Left ventricle myocardium superior (tissue), 1 donor: ENCODE results near the gene CMC2. TPM values are rescaled to one million over a fixed set of nuclear protein-coding genes. Genes with fewer than 3 reads are reported as not detected.
A peak's percentile ranks its signal among the peaks of the same experiment; 100 is the strongest.

Experiments used
- ATAC-seq: fragments of 200-7000 bp; cut with Tn5 transposase; one replicate; pipeline ENCODE4 v1.9.1; 2020; ENCODE audit warnings: mild to moderate bottlenecking, moderate library complexity
- DNase-seq: peaks from one replicate; pipeline ENCODE4 v3.0.0-alpha.2; 2020
- intact Hi-C: fragments of 100-400 bp; cut with micrococcal nuclease; formaldehyde crosslinking; loops from one replicate; pipeline ENCODE4 v1.11.0; 2022
- total RNA-seq: library from RNA; stranded (reverse); fragmentation: NEBNext Ultra II Directional; extraction: Animal tissue kit (Norgen Biotek cat#: 25700); gene quantifications from one replicate; pipeline ENCODE4 v1.2.1, GENCODE V29; 2021
- donor health status: DM: no; HTN: yes; CAD: no; lungs with severe emphysema.

CMC2 gene
- total RNA-seq, 1 donor from 2014 or later: 132 TPM

DNA sequence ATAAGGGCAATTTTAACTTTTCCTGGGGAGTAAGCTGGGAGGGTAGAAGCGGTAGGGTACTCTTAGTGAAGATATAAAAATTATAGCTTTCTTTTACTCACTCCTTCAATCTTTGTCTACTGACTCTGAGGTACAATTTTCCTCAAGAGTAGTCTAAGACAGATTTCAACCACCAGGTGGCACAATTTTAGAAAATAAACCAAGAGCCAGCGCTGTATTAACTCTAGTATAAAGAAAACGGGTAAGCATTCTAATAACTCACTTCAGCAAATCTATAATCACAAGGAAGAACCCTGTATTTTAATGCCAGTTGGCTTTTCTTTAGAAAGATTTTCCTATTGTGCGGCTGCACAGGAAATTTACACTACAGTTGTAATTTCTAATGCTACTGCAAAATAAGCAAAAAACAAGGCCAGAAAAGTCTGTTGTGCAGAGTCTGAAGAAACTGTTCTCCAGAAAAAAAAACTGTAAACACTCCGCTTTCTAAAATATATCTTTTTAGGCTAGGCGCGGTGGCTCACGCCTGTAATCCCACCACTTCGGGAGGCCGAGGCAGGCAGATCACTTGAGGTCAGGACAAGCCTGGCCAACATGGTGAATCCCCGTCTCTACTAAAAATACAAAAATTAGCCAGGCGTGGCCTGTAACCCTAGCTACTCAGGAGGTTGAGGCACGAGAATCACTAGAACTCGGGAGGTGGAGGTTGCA, 1.9 kb downstream of the CMC2 start:
- DNase-seq: no peak
- intact Hi-C loops: loop anchor here (5.0 kb wide), 1 partner anchor 73 kb away; the partner anchor contains the start of gene C16orf46
- no peak for ATAC-seq

- ATAC-seq: no peak
- DNase-seq: no peak
- intact Hi-C loops: no loop called here
These were observed 2.9 kb downstream of the CMC2 start for GRCh38 chr16:81003610-81004460.

- intact Hi-C loops: no loop called here
- ATAC-seq: no peak
- no peak for DNase-seq
These were observed 3.6 kb downstream of the CMC2 start for GRCh38 chr16:81003064-81003463.

GRCh38 chr16:81001330-81001729, 5.4 kb downstream of the CMC2 start:
- no peak for ATAC-seq
- no peak for DNase-seq
- intact Hi-C loops: no loop called here

- DNase-seq: no peak
- intact Hi-C loops: no loop called here
These were observed 5.8 kb downstream of the CMC2 start for GRCh38 chr16:81000873-81001272.

DNA sequence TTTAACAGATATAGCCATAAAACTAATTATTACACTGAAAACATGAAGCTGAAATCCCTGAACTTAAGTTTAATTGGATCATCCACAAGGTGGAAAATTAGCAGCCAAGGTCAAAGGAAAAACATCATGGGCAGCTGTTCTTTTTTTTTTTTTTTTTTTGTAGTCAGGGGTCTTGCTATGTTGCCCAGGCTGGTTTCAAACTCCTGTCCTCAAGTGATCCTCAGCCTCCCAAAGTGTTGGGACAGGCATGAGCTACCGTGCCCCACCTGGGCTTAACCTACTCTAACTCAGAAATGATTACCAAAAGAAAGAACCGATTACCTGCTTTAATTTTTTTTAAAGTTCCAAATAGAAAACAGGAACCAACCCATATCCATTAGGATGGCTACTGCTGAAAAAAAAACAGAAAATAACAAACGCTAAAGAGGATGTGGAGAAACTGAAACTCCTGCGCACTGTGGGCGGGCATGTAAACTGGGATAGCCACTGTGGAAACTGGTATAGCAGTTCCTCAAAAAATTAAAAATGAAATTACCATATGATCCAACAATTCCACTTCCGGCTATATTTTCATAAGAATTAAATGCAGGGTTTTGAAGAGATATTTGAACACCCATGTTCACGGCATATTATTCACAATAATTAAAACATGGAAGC, 8.6 kb downstream of the CMC2 start:
- intact Hi-C loops: no loop called here
- ATAC-seq (no peak), DNase-seq (no peak)

More at GRCh38 chr16:81000873-81001272, 5.8 kb downstream of the CMC2 start:
- ATAC-seq: no peak

DNA sequence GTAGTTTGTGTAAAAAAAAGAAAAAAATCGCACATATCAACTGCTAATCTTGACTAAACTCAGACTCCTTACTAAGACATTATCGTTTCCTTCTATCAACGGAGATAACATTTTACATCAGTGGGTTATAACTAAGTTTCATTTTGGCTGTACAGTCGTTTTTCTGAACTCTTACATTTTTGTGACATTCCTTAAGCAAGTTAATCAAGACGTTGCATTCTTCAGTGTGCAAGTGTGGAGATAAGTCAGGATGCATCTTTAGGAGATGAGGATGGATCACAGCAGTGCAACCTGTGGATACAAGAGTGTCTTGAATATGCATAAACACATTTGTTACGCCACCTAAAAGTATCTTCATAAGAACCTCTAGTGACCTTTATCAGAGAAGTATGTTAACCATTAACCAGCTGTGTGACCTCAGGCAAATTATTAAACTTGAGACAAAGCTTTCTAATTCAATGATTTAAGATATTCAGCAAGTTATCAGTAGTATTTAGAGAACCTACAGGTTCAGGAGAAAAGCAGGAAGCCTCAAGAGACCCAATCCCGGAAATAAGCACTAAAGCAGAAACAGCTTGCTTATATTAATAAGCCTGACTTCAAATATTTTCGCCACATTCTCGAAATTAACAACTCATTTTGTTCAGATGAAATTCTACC, 9.4 kb downstream of the CMC2 start:
- ATAC-seq: no peak
- intact Hi-C loops: no loop called here
- no peak for DNase-seq

DNA sequence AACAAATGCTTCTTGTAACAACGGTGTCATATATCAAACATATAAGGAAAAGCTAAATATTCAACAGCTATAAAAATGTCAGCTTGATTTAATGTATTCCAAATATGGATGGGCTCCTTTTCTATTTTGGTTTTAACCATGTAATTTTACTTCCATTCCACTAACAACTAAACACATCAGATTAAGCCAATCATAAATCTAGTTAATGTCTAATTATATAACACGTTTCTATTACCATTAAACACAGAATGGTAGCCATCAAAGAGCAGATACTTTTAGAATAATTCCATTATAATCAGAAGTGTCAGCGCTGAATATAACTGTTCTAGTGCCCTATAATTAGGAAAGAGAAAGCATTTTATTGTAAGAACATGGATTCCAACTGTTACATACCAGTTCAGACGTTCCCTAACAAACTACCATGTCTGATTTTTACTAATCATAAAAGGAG, 10.0 kb downstream of the CMC2 start:
- DNase-seq (no peak), ATAC-seq (no peak)
- intact Hi-C loops: no loop called here

DNA sequence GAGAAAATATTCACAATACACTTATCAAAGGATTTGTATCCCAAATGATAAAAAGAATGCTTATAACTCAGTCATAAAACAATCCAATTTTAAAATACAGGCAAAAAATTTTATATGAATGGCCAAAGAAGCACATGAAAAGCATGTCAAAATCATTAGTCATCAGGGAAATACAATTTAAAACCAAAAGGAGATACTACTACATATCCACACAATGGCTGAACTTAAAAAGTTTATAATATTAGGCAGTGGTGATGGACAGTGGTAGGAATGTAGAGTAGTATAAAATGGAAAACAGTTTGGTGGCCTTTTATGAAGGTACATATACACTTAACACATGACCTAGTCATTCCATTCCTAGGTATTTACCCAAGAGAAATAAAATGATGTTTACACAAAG, 12.2 kb downstream of the CMC2 start:
- DNase-seq (no peak), ATAC-seq (no peak)
- intact Hi-C loops: no loop called here

DNA sequence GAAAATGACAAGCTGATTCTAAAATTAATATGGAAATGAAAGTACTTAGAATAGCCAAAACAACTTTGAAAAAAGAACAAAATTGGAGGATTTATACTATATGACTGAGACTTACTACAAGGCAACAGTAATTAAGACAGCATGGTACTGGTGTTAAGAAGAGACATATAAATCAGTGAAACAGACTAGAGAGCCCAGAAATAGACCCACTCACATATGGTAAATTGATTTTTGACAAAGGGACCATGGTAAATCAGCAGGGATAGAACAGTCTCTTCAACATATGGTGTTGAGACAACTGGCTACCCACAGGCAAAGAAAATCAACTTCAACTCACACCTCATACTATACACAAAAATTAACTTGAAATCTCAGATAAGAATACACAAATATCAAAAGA, 12.9 kb downstream of the CMC2 start:
- ATAC-seq: no peak
- intact Hi-C loops: no loop called here

DNA sequence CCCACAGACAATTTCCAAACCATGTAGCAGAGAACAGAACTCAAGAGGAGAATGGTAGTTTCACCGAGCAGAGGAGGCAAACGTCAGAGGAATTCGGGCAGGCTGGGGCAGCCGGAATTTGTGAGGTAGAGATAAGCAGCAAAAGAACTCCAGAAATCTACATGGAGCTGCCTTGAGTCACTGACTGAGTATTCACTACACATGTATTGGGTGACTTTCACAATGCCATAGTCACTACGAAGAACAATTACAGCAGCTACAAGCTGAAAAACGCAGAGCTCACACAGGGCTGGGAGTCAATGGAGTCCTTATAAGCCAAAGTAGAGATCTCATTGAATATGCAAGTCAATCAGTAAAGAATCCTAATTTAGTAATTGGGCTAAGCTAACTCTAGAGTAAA, 13.4 kb downstream of the CMC2 start:
- intact Hi-C loops: no loop called here
- ATAC-seq (peak; percentile 82), DNase-seq (no peak)

More for the DNA sequence above, 12.9 kb downstream of the CMC2 start:
- no peak for DNase-seq

DNA sequence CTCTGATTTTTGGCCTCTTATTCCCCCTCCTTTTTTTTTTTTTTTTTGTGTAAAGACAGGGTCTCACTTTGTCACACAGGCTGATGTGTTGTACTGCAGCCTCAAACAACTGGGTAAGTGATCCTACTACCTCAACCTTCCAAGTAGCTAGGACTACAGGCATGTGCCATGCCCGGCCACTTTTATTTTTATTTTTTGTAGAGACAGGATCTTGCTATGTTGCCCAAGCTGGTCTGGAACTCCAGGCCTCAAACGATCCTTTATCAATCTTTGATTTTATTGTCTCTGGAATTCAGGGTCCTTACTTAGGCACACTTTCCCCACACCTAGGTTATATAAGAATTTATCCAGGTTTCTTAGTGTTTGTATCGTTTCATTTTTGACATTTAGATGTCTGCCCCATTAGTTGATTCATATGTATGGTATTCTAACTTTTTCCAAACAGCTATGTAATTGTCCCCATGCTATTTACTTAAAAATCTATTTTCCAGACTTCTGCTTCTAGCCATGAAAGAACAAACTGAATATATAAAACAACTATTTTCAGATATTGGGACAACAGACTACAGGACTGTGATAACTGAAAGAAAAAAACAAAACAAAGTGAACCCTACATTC, 13.9 kb downstream of the CMC2 start:
- DNase-seq: no peak
- intact Hi-C loops: no loop called here
- ATAC-seq: no peak

DNA sequence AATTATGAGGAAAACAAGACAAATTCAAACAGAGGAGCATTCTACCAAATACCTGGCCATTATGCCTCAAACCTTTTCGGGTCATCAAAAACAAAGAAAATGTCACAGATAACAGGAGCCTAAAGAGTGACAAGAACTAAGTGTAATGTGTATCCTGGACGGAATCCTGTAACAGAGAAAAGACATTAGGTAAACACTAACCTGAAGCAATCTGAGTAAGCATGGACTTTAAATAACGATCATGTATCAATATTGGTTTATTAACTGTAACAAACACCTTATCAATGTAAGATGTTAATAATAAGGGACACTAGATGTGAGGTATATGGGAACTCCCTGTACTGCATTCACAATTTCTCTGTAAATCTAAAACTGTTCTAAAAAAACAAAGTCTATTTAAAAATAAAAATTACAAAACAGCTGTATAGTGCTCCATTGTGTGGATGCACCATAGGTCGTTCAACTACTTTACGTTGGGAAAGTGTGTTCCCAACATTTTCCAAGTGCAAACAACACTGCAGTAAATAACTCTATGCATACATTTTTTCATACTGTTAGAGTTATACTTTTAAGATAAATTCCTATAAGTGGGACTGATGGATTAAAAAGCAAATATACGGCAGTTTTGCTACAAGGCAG, 14.8 kb downstream of the CMC2 start:
- ATAC-seq: no peak
- intact Hi-C loops: no loop called here
- DNase-seq: no peak

- no peak for DNase-seq
- ATAC-seq: no peak
- intact Hi-C loops: no loop called here
These were observed 15.7 kb downstream of the CMC2 start for GRCh38 chr16:80990978-80991377.

GRCh38 chr16:80990577-80990976, 16.1 kb downstream of the CMC2 start:
- intact Hi-C loops: no loop called here
- no peak for ATAC-seq

GRCh38 chr16:80989801-80990200, 16.9 kb downstream of the CMC2 start:
- ATAC-seq (no peak), DNase-seq (no peak)
- intact Hi-C loops: no loop called here

More at GRCh38 chr16:80990577-80990976, 16.1 kb downstream of the CMC2 start:
- no peak for DNase-seq

- DNase-seq (no peak), ATAC-seq (no peak)
- intact Hi-C loops: no loop called here
These were observed 17.9 kb downstream of the CMC2 start for GRCh38 chr16:80988756-80989155.

DNA sequence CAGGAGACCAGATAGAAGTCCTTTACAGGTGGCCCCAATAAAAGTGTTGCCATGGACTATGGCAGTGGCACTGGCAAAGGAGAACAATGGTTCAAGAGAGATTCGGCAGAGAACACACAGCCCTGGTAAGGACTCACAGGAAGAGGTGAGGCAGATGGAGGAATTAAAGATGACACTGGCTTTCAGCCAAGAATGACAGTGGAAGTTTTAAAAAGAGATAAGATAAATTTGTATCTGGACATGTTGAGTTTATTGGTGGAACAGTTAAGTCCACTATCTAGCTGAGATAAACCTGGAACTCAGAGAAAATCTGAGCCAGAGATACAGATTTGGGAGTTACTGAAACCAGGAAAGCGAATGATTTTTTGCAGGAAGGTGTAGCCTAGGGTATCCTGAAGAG, 20.1 kb downstream of the CMC2 start:
- intact Hi-C loops: no loop called here
- DNase-seq: no peak

DNA sequence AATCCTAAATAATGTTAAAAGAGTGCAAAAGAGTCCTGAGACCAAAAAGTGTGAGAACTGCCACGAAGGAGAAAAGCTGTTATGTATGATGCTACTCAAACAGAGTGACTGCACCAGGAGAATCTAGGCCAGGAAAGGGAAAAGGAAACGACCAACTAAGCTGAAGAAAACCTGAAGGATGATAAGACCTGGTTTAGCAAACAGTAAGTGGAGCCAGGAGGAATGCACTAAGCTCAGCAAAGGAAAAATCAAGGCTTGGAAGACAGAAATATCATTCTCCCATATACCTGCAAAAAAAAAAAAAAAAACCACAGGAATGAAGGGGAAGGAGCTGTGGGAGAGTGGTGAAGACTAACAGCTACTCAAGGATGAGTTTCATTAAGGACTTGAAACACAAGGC, 21.1 kb downstream of the CMC2 start:
- ATAC-seq (no peak), DNase-seq (no peak)
- intact Hi-C loops: no loop called here

More for the DNA sequence above, 20.1 kb downstream of the CMC2 start:
- ATAC-seq: no peak
